Vagina (tissue), 2 donors: ENCODE data around the gene MKNK1. TPM values are rescaled to one million over a fixed set of nuclear protein-coding genes. Genes with fewer than 3 reads are reported as not detected.
A peak's percentile ranks its signal among the peaks of the same experiment; 100 is the strongest.

Experiments used
- DNase-seq, 2 donors: peaks; one replicate each; pipeline ENCODE4 v3.0.0-alpha.2; 2017; ENCODE audit errors: extremely low spot score in 2 of 2
- H3K27ac ChIP-seq: fragments of 200-600 bp; sonication (generic); one replicate; pipeline ENCODE4 v1.5.1; 2019
- H3K27me3 ChIP-seq: fragments of 200-600 bp; sonication (generic); one replicate; pipeline ENCODE4 v1.5.1; 2019
- H3K36me3 ChIP-seq, 2 donors: fragments of 200-600 bp; sonication (generic); one replicate each; pipeline ENCODE4 v1.5.1; 2017 to 2019
- H3K4me1 ChIP-seq: fragments of 200-600 bp; sonication (generic); one replicate; pipeline ENCODE4 v1.5.1; 2019
- H3K4me3 ChIP-seq, 2 donors: fragments of 200-600 bp; sonication (generic); 1 replicate in 1 of 2; 2 replicates in 1 of 2; pipeline ENCODE4 v1.5.1; 2016 to 2019
- H3K9me3 ChIP-seq: fragments of 200-600 bp; sonication (generic); one replicate; pipeline ENCODE4 v1.5.1; 2019
- CTCF ChIP-seq, 3 experiments: fragments of 450-650 bp in 2 of 3; fragments of 200-600 bp in 1 of 3; sonication (generic) in 1 of 3; IDR thresholded peaks; one replicate each; pipeline ENCODE4 v1.5.1; 2017 to 2019; ENCODE audit warnings: antibody characterized with exemption in 3 of 3, mild to moderate bottlenecking in 2 of 3, moderate library complexity in 2 of 3
- POLR2A ChIP-seq, 2 donors: fragments of 450-650 bp; IDR thresholded peaks; one replicate each; pipeline ENCODE4 v1.6.1; 2017; ENCODE audit warnings: antibody characterized with exemption in 2 of 2, mild to moderate bottlenecking in 2 of 2, moderate library complexity in 2 of 2
- POLR2AphosphoS5 ChIP-seq, 2 donors: sonication (generic); formaldehyde crosslinking; IDR thresholded peaks; one replicate each; pipeline ENCODE4 v1.9.0; 2017; ENCODE audit warnings: antibody characterized with exemption in 2 of 2, mild to moderate bottlenecking in 2 of 2, low read depth in 1 of 2; ENCODE audit not compliant: insufficient read depth in 1 of 2
- intact Hi-C: fragments of 100-400 bp; cut with DNase I; formaldehyde crosslinking; loops from one replicate; pipeline ENCODE4 v1.15.1; 2023
- total RNA-seq: library from RNA; depleted of rRNA; stranded (reverse); fragments of >200 nt; gene quantifications from one replicate; pipeline ENCODE4 v1.2.3, GENCODE V29; 2016

Gene MKNK1
- total RNA-seq, 1 donor from 2014 or later: 55.5 TPM

GRCh38 chr1:46635205-46635604 lies 31.1 kb upstream of the MKNK1 start:
- intact Hi-C loops: no loop called here
- TF ChIP-seq CTCF (IDR thresholded peaks at IDR 0.05): no peak
- TF ChIP-seq POLR2A (IDR thresholded peaks at IDR 0.05): no peak
- no peak for TF ChIP-seq POLR2AphosphoS5 (IDR thresholded peaks at IDR 0.05; ENCODE audit: insufficient read depth in 1 of 2, low read depth in 1 of 2)
- no peaks in the 10 kb centered on the region for H3K4me1 ChIP-seq
- H3K27me3 ChIP-seq: no peaks in the 10 kb centered on the region
- no peaks in the 10 kb centered on the region for H3K9me3 ChIP-seq
- H3K36me3 ChIP-seq: peaks cover 0 to 31% of the 10 kb centered on the region in 2 donors
- H3K4me3 ChIP-seq: no peak overlapping the region
- DNase-seq: no peak
- no peak overlapping the region for H3K27ac ChIP-seq

- H3K27ac ChIP-seq: no peak overlapping the region
- no peak for TF ChIP-seq CTCF (IDR thresholded peaks at IDR 0.05)
- TF ChIP-seq POLR2A (IDR thresholded peaks at IDR 0.05): no peak
- TF ChIP-seq POLR2AphosphoS5 (IDR thresholded peaks at IDR 0.05; ENCODE audit: insufficient read depth in 1 of 2, low read depth in 1 of 2): no peak
- H3K4me3 ChIP-seq: no peak overlapping the region
- no peaks in the 10 kb centered on the region for H3K27me3 ChIP-seq
- intact Hi-C loops: no loop called here
- no peaks in the 10 kb centered on the region for H3K4me1 ChIP-seq
- no peak for DNase-seq
- H3K9me3 ChIP-seq: no peaks in the 10 kb centered on the region
- peaks cover 0 to 24% of the 10 kb centered on the region in 2 donors for H3K36me3 ChIP-seq
Observed at GRCh38 chr1:46630719-46631118, 26.7 kb upstream of the MKNK1 start.

GRCh38 chr1:46623743-46624644 lies 19.9 kb upstream of the MKNK1 start:
- intact Hi-C loops: no loop called here
- Histone ChIP-seq H3K9me3 (no peaks in the 10 kb centered on the region), H3K36me3 (no peaks in the 10 kb centered on the region), H3K27ac (no peak overlapping the region), H3K4me3 (no peak overlapping the region), H3K4me1 (peaks cover 23% of the 10 kb centered on the region), H3K27me3 (no peaks in the 10 kb centered on the region)
- no peak for DNase-seq
- TF ChIP-seq POLR2AphosphoS5 (IDR thresholded peaks at IDR 0.05; ENCODE audit: insufficient read depth in 1 of 2, low read depth in 1 of 2): no peak
- no peak for TF ChIP-seq POLR2A (IDR thresholded peaks at IDR 0.05)
- TF ChIP-seq CTCF (IDR thresholded peaks at IDR 0.05): no peak

- Histone ChIP-seq H3K9me3 (no peaks in the 10 kb centered on the region), H3K4me1 (peaks cover 25% of the 10 kb centered on the region), H3K27me3 (no peaks in the 10 kb centered on the region), H3K4me3 (no peak overlapping the region), H3K36me3 (no peaks in the 10 kb centered on the region), H3K27ac (peak overlapping the region; percentile 64)
- TF ChIP-seq POLR2AphosphoS5 (IDR thresholded peaks at IDR 0.05; ENCODE audit: insufficient read depth in 1 of 2, low read depth in 1 of 2) (peak in 1 of 2 donors; percentile 27), CTCF (IDR thresholded peaks at IDR 0.05) (peak in 2 of 3 experiments; percentile 29 to 49), POLR2A (IDR thresholded peaks at IDR 0.05) (no peak)
- intact Hi-C loops: no loop called here
- DNase-seq: no peak
Observed at GRCh38 chr1:46622344-46622743, 18.3 kb upstream of the MKNK1 start.

GRCh38 chr1:46621930-46622329 lies 17.9 kb upstream of the MKNK1 start:
- H3K36me3 ChIP-seq: no peaks in the 10 kb centered on the region
- no peaks in the 10 kb centered on the region for H3K27me3 ChIP-seq
- no peak for TF ChIP-seq POLR2A (IDR thresholded peaks at IDR 0.05)
- no peak for TF ChIP-seq CTCF (IDR thresholded peaks at IDR 0.05)
- no peak for TF ChIP-seq POLR2AphosphoS5 (IDR thresholded peaks at IDR 0.05; ENCODE audit: insufficient read depth in 1 of 2, low read depth in 1 of 2)
- intact Hi-C loops: no loop called here
- no peaks in the 10 kb centered on the region for H3K9me3 ChIP-seq
- no peak for DNase-seq
- H3K4me3 ChIP-seq: no peak overlapping the region
- H3K27ac ChIP-seq: peak overlapping the region; percentile 64
- peaks cover 30% of the 10 kb centered on the region for H3K4me1 ChIP-seq
